22Rv1 (cell line): ENCODE measurements around the gene SBNO1.

Source experiments
- ZFX ChIP-seq: fragments of 450-650 bp; IDR thresholded peaks from 2 replicates; pipeline ENCODE4 v1.6.1; 2017; ENCODE audit warnings: antibody characterized with exemption, borderline replicate concordance
- TF ChIP-seq, protein P1 (sequence below): fragments of 450-650 bp; IDR thresholded peaks from 2 replicates; pipeline ENCODE4 v1.5.1; 2017; ENCODE audit warnings: mild to moderate bottlenecking

- TF ChIP-seq, protein P1, sequence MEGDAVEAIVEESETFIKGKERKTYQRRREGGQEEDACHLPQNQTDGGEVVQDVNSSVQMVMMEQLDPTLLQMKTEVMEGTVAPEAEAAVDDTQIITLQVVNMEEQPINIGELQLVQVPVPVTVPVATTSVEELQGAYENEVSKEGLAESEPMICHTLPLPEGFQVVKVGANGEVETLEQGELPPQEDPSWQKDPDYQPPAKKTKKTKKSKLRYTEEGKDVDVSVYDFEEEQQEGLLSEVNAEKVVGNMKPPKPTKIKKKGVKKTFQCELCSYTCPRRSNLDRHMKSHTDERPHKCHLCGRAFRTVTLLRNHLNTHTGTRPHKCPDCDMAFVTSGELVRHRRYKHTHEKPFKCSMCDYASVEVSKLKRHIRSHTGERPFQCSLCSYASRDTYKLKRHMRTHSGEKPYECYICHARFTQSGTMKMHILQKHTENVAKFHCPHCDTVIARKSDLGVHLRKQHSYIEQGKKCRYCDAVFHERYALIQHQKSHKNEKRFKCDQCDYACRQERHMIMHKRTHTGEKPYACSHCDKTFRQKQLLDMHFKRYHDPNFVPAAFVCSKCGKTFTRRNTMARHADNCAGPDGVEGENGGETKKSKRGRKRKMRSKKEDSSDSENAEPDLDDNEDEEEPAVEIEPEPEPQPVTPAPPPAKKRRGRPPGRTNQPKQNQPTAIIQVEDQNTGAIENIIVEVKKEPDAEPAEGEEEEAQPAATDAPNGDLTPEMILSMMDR: no peak
- no peak for TF ChIP-seq ZFX
Measured at GRCh38 chr12:123265851-123266678, 98.6 kb downstream of the SBNO1 start.
